HG03442 (cell line): ENCODE results near the gene RPS6KB1.
"Not testable (repeated sequence)": the region's sequence is repeated elsewhere in the genome, so short reads cannot be mapped to it uniquely, and the experiment has no call there.

Source experiments
- ATAC-seq: cut with Tn5 transposase; IDR thresholded peaks from one replicate; pipeline ENCODE4 v1.9.1; 2021; ENCODE audit warnings: mild to moderate bottlenecking, moderate library complexity; ENCODE audit not compliant: unreplicated experiment

RPS6KB1 gene

DNA sequence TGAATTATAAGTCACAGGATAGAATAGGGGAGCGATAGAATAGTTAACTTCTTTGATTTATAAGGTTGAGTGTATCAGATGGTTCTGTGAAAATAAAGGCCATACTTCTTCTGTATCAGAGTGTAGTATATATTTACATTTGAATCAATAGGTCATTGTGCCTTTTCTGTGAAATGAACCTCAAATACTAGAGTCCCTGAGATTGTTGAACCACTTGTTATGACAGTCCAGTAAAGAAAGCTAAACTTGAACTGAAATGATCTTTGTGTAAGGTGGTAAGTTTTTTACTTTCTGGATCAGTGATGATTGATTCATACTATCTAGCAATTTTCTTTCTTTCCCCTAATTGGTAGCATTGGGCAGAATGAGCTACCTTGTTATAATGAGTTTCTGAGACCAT, 40.4 kb downstream of the RPS6KB1 start:
- ATAC-seq, result not testable (repeated sequence)

DNA sequence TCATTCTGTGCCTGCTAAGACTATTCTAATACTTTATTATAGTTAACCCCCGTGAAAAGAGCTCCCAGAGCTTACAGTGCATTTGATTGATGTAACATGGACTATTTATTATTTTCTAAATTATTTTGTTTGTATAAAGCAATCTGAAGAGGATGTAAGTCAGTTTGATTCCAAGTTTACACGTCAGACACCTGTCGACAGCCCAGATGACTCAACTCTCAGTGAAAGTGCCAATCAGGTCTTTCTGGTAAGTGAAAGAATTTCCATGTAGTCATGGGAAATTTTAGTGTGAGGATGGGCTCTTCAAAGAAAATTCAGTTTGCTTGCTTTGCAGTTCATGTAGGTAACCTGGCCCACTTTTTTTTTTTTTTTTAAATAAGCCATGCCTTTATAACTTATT, 47.8 kb downstream of the RPS6KB1 start:
- not testable (repeated sequence) for ATAC-seq

DNA sequence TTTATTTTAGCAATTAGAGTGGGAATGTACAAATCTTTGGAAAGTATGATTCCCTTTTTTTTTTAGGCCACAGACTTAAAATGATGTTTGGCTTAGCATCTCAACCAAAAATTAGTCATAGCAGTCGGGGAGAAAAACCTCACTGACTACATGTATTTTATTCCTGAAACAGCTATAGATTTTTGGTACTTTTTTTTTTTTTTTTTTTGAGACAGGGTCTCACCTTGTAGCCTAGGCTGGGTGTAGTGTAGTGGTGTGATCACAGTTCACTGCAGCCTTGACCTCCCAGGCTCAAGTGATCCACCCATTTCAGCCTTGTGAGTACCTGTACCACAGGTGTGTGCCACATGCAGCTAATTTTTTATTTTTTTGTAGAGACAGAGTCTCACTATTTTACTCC, 48.2 kb downstream of the RPS6KB1 start:
- no peak for ATAC-seq

DNA sequence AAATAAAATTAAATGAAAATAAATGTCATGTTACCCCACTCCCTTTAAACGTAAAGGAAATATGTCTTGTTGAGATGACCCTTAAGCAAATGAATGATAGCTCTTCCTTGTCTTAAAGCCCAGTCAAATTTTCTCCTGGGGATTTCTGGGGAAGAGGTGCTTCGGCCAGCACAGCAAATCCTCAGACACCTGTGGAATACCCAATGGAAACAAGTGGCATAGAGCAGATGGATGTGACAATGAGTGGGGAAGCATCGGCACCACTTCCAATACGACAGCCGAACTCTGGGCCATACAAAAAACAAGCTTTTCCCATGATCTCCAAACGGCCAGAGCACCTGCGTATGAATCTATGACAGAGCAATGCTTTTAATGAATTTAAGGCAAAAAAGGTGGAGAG, 53.5 kb downstream of the RPS6KB1 start:
- not testable (repeated sequence) for ATAC-seq

DNA sequence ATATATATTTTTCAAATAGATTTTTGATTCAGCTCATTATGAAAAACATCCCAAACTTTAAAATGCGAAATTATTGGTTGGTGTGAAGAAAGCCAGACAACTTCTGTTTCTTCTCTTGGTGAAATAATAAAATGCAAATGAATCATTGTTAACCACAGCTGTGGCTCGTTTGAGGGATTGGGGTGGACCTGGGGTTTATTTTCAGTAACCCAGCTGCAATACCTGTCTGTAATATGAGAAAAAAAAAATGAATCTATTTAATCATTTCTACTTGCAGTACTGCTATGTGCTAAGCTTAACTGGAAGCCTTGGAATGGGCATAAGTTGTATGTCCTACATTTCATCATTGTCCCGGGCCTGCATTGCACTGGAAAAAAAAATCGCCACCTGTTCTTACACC, 54.4 kb downstream of the RPS6KB1 start:
- ATAC-seq, result not testable (repeated sequence)

DNA sequence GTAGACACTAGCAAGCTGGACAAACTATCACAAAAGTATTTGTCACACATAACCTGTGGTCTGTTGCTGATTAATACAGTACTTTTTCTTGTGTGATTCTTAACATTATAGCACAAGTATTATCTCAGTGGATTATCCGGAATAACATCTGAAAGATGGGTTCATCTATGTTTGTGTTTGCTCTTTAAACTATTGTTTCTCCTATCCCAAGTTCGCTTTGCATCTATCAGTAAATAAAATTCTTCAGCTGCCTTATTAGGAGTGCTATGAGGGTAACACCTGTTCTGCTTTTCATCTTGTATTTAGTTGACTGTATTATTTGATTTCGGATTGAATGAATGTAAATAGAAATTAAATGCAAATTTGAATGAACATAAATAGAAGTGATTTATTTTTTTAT, 57.1 kb downstream of the RPS6KB1 start:
- ATAC-seq, result no peak

DNA sequence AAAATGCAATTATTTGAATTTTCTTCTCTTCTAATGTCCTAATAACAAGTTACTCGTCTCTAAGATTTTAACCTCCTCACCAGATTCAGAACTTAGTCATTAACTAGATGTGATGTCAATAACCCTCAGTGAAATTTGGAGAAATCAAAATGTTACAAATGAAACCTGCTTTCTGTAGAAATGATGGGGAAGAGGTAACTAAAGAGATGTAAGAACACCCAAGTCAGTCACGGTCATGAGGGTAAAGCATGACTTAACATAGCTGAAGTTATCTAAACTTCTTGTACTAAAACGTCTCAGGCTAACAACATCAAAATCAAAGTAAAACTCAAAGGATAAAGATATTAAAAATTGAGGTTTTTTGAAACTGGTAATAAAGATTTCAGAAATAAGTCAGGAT, 61.9 kb downstream of the RPS6KB1 start:
- no peak for ATAC-seq

DNA sequence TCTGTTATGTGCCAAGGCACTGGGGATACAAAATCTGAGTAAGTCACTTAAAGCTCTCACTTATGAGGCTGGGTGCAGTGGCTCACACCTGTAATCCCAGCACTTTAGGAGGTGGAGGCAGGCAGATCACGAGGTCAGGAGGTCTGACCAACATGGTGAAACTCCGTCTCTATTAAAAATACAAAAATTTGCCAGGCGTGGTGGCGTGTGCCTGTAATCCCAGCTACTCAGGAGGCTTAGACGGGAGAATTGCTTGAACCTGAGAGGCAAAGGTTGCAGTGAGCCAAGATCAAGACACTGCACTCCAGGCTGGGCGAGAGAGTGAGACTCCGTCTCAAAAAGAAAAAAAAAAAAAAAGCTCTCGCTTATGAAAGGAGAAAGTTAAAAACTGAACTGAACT, 66.7 kb downstream of the RPS6KB1 start:
- not testable (repeated sequence) for ATAC-seq

DNA sequence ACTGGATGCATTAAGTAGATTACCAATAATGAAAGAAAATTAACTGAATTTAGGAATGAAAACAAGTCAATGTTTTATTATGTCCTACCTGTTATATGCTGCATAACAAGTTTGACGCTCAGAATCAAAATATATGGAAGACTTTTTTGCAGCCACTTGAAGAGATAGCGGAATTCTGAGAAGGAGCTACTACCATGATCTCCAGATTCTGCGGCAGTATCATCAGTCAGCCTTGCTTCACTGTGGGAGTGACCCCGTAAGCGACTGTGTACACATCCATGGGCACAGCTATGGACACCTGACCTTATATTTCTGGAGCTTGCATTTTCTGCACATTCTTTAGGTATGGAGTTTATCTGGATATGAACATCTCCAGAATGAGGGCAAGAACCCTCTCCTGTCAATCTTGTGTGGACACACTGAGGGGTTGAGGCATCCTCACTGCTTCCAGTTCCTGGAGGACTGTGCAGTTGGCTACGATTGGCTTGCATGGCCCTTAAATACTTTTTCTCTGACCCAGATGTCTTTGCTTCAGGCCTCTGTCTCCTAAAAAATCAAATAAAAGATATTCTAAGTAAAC, 69.9 kb downstream of the RPS6KB1 start:
- no peak for ATAC-seq

DNA sequence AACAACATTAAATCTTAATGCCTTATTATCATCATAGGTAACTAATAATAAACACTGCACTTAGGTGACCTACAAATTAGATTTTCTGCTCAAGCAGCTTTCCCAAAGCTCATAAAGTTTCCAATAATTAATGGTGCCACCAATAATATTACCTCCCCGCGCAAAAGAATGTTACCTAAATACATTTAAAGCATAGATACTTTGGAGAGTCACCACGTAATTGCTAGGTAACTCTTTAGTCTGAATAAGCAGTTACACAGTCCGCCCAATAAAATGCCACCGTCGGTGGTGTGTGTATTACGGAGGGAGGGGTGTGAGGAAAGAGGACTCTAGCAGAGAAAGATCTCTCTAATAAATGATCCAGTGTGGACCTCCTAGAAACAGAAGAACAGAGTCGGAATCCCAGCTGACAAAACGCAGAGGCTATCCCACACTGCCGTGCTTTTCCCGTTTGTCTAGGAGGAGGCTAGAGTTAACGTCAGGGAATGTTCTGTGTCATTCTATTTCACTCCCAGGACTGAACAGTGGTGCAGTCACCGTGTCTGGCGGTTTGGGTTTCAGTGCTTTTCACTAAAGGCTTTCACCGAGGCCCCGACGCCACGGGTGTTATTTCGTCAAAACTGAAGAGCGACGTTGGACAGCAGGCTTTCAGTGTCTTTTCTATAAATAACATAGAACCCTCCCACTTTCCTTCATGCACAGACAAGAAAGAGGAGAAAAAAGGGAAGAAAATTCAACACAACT, 71.0 kb downstream of the RPS6KB1 start:
- ATAC-seq, result peak; percentile 35

DNA sequence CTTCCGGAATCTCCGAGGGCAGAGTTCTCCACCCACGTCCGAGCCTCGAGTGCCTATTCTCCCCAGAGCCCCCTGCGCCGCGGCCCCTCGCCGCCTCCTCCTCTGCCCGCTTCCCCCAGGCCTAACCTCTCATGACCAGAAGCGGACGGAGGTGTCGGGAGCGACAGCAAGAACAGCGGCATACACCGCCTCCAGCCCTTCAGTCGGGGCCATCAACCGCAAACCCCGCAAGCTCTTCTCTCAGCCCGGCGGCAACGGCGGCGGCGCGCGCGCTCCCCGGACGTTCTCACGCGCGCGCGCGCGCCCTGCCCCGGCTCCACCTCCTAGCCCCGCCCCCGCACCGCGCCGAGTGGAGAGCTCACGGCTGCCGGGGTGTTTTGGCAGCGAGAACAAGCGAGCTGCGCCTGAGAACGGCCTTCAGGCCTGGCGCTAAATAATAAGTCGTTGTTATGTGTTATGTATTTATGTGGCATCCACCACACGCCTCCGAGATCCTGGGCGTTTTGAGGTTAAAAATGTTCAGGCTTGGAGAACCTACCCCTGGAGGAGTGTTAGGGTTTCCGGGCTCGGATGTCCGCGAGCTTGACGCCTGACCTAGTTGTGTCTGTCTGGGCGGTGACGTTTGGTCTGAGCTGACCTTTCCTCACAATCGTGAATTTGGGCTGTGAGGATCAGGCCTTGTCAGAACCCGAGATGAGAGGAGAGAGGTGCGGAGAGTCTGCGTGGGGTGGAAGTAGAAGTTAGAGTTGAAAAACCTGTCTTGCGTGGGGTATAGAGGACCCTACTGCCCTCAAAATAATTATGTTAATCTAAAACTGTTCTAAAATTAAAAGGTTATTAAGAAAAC, 71.8 kb downstream of the RPS6KB1 start, which contains the start of gene RNFT1:
TSS of gene RNFT1 (minus strand) at position 259 of the 847 bp plus-strand sequence. CDS start at position 182, 77 bp downstream.
- peak; percentile 74 for ATAC-seq

DNA sequence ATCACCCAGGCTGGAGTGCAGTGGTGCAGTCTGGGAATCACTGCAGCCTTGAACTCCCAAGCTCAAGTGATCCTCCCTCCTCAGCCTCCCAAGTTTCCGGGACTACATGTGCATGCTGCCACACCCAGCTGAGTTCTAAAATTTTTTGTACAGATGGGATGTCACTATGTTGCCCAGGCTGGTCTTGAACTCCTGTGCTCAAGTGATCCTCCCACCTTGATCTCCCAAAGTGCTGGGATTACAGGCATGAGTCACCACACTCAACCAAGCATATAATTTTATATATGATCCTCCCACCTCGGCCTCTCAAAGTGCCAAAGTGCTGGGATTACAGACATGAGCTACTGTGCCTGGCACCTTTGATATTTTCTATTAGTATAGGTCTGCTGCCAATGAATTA, 78.8 kb downstream of the RPS6KB1 start:
- ATAC-seq, result not testable (repeated sequence)

DNA sequence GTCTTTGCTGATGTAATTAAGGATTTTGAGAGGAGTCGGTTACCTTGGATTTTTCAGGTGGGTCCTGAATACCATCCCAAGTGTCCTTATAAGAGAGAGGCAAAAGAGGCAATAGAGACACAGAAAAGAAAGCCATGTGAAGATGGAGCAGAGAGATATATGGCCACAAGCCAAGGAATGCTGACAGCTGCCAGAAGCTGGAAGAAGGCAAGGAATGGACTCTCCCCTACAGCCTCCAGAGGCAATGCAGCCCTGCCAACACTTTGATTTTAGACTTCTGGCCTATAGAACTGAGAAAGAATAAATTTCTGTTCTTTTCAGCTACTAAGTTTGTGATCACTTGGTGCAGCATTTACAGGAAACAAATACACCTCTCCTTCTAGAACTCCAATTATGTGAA, 79.9 kb downstream of the RPS6KB1 start:
- ATAC-seq, result no peak

DNA sequence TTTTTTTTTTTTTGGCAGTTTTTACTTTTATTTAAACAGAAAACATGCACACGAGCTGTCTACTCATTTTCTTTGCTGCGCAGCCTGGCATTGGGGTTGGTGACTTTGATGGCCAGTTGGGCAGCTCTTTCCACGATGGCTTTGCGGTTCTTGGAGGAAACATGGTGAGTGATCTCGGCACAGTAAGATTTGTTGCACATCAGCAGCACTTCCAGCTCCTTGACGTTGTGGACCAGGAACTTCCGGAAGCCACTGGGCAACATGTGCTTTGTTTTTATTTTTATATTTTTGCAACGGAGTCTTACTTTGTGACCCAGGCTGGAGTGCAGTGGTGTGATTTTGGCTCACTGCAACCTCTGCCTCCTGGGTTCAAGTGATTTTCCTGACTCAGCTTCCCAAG, 80.6 kb downstream of the RPS6KB1 start:
- not testable (repeated sequence) for ATAC-seq

DNA sequence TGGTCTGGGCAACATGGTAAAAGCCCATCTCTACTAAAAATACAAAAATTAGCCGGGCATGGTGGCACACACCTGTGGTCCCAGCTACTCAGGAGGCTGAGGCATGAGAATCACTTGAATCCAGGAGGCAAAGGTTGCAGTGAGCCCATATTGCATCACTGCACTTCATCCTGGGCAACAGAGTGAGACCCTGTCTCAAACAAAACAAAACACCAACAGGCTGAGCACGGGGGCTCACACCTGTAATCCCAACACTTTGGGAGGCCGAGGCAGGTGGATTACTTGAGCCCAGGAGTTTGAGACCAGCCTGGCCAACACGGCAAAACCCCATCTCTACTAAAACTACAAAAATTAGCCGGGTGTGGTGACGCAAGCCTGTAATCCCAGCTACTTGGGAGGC, 82.2 kb downstream of the RPS6KB1 start:
- ATAC-seq, result not testable (repeated sequence)

DNA sequence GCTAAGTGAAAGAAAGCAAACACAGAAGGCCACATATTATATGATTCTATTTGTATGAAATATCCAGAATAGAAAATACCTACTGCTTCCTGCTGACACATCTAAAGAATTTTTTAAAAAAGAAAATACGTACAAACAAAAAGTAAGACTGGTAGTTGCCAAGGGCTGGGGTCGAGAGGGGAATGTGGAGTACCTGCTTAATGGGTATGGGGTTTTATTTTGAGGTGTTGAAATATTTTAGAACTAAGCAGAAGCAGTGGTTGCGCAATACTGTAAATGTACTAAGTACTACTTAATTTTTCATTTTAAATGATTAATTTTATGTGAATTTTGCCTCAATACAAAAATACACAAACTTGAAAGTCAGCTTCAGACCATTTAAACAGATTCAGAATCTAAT, 103.7 kb downstream of the RPS6KB1 start:
- not testable (repeated sequence) for ATAC-seq
